Astrocyte of the spinal cord (primary cell): ENCODE results near the gene TTC39A.

ENCODE experiments used
- DNase-seq: peaks from one replicate; pipeline ENCODE4 v3.0.0; 2011; ENCODE audit warnings: low read depth, low spot score
- H3K4me3 ChIP-seq: 2 replicates; pipeline ENCODE4 v1.5.1; 2011; ENCODE audit warnings: low read depth, mild to moderate bottlenecking, low read length, moderate library complexity
- CTCF ChIP-seq: IDR thresholded peaks from 2 replicates; pipeline ENCODE4 v1.5.1; 2012; ENCODE audit warnings: low read depth, mild to moderate bottlenecking, low read length, inconsistent platforms
- in situ Hi-C: cut with HindIII; loops from 2 replicates; pipeline ENCODE4 v1.10.0; 2017; ENCODE audit warnings: low sequenced_read_pairs

Gene TTC39A

GRCh38 chr1:51342591-51343206, 12.3 kb upstream of the TTC39A start:
- no peak overlapping the region for H3K4me3 ChIP-seq
- no peak for TF ChIP-seq CTCF
- DNase-seq = no peak
- in situ Hi-C loops = no loop called here

GRCh38 chr1:51341876-51342496, 11.6 kb upstream of the TTC39A start:
- DNase-seq = no peak
- in situ Hi-C loops = no loop called here
- TF ChIP-seq CTCF = no peak
- no peak overlapping the region for H3K4me3 ChIP-seq

- no peak for TF ChIP-seq CTCF
- in situ Hi-C loops = no loop called here
- no peak overlapping the region for H3K4me3 ChIP-seq
- DNase-seq = no peak
Measured at GRCh38 chr1:51340380-51340779, 10.0 kb upstream of the TTC39A start.

GRCh38 chr1:51336711-51337110, 6.3 kb upstream of the TTC39A start:
- no peak for DNase-seq
- in situ Hi-C loops = no loop called here

GRCh38 chr1:51336004-51336403, 5.6 kb upstream of the TTC39A start:
- no peak overlapping the region for H3K4me3 ChIP-seq
- in situ Hi-C loops = no loop called here
- DNase-seq = no peak
- no peak for TF ChIP-seq CTCF

More at GRCh38 chr1:51336711-51337110, 6.3 kb upstream of the TTC39A start:
- no peak for TF ChIP-seq CTCF
- H3K4me3 ChIP-seq = no peak overlapping the region

- no peak overlapping the region for H3K4me3 ChIP-seq
- in situ Hi-C loops = no loop called here
- TF ChIP-seq CTCF = no peak
- peak; percentile 36 for DNase-seq
Measured at GRCh38 chr1:51331206-51332100, 1.1 kb upstream of the TTC39A start.
